D341Med (cell line): ENCODE measurements around the gene GAMT.
A peak's percentile ranks its signal among the peaks of the same experiment; 100 is the strongest.

ENCODE experiments used
- DNase-seq: peaks from one replicate; pipeline ENCODE4 v3.0.0; 2012; ENCODE audit warnings: low spot score

The GAMT gene

DNA sequence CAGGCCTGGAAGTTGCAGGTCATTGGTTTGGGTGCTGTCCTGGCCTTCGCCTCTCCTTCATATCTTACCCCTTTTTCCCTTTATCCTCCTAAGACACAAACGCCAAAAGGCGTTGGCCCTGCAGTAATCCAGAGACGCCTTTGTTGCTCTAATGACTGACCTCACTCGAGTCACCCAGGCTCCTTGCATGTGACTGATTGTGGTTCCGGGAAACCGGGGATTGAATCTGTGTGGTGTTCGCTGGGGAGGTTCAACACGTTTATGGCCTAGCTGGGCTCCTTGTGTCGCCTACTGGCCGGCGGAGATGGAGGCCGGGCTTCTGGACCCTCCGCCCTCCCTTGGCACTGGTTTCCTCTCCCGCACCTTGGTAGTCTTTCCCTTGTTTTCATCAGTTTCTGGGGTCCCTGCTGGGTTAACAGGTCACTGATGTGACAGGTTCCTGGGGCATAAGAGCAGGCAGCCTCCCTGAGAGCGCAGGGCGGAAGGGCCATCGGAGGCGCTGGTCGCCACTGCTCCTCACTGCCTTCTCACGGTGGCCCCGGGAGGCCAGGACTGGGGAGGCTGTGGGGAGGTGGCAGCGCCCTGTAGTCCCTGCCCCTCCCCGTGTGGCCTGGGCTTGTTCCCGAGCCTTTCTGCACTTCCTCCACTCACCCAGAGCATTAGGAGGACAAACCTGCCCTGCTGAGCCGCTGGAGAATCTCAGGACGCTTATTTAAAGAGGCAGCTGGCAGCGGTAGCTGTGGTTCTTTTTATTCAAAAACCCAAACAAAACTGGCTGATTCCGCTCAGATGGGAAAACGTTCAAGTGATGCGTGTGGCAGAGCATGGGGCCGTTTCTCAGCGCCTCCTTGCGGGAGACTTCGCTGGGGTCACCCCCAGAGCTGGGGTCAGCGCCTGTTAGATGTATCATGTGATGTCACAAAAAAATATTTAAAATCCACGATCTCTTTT, 35.7 kb downstream of the GAMT start:
- no peak for DNase-seq

DNA sequence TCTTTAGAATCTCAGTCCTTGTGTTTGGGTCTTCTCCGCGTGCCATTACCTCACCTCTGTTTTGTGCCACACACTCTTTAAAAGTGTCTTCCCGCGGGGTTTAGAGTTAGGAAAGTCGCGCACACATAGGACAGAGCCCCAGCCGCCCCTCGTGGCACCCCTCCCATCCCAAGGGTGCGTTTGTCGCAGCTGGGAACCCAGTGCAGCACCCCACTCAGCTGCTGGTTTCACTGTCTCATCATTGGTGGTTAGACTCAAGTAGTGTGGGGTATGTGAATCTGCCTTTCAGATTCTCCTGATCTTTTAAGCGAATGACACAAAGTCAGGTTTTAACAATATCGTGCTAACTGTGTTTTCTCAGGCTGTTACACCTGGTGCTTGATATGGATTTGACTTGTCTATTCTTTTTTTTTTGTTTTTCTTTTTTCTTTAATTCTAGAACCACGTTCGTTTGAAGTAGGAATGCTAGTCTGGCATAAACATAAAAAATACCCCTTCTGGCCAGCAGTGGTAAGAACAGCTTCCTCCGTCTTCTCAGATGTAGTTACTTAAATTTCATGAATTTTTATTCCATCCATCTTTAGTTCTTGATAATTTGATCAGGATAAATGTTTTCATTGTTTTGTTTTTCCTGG, 37.2 kb downstream of the GAMT start:
- DNase-seq: no peak

DNA sequence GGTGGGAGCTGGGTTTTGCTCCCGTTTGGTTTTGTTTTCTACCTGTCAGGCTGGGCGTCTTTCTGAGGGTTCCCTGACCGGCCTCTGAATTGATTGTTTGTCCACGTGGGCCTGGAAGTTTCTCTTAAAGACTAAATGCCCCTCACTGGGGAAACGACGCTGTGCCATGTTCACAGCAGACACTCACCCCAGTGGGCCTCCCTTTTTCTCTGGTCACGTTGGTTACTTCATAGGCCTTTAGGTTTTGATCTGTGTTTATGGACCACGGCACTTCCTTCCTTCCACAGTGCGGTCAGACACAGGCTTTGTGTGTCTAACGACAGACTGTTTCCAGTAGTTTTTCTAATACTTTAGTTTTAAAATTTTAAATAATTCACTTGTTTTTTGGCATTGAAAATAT, 37.7 kb downstream of the GAMT start:
- no peak for DNase-seq

DNA sequence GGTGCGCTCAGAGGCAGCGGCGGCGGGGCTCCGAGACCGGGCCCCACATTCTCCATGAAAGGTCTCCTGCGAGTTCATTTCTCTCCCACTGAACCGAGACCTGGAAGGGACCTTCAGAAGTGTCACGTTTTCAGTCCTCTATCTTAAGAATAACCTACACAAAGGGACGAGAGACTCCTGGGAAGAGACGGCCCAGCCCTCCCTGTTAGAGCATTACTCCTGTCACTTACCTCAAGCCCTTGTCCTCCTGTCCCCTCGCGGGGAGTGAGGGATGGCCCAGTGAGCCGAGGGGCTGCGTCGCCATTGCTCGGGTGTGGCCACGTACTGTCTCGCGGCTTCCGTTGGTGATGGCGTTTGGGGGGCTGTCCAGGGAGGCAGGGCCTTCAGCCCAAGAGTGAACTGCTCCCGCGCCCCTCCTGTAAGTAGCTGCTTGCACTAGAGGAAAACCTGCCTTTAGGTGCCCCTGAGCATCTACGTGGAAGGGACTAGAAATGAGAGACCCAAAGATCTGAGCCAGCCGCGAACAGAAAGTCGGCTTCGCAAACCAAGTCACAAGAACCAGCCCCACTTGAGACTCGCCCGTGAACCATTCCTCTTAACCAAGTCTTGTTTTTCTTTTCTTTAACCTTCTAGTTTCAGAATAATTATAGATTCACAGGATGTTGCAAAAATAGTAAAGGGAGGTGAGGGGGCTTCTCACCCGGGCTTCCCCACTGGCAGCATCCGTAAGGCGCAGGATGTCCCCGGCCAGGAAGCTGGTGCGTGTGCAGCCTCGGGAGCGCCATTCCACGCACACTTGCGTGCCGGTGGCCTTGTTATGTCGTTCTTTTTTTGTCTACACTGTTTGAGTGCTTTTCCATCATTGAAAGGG, 38.7 kb downstream of the GAMT start:
- no peak for DNase-seq

DNA sequence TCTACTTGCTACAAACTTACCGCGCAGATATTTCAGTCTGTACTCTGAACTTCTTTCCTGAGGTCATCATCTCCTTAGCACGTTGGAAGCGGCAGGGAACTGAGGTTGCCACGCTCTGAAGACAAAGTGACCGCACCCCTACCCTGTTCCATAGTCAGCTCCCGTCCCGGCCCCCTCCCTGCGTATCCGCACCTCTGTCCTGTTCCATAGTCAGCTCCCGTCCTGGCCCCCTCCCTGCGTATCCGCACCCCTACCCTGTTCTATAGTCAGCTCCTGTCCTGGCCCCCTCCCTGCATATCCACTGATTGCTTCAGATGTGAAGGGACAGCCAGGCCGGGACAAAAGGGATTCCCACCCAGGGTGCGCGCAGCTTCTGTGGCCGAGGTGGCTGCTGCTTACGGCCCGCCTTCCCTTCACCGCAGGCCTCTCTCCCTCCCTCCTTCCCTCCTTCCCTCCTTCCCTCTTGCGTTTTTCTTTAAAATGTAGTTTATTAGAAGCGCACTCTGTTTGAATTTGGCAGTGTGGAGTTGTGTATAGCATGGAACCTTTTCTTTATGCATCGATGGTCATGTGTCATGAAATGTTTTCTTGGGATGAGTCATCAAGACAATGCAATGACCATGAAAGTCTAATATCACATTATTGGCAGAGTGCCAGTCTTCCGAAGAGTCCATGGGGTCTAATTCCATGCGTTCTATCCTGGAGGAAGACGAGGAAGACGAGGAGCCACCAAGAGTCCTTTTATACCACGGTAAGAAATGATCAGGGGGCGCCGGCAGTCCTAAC, 39.5 kb downstream of the GAMT start:
- DNase-seq: no peak

DNA sequence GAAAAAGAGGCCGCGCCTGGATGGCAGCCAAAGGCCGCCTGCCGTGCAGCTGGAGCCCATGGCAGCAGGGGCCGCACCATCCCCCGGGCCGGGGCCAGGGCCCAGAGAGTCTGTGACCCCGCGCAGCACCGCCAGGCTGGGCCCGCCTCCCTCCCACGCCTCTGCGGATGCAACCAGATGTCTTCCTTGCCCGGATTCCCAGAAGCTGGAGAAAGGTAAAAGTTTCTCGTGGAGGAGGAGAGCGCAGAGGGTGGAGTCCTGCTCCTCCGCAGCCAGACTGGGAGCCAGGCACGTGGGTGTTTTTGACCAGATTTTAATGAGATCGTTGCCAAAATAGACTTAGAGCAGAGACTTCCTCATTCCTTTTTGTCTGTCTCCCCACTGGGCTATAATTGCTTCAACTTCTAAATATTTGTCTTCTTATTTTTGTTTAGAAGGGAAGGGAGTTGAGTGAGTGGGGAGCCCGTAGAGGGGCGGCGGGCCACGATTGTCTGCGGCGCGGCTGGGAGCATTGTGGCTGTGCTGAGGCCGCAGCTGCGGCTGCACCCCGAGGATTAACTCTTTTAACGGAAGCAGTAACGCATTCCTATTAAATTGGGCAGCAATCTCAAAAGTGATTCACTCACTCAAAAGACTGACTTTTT, 40.4 kb downstream of the GAMT start:
- peak; percentile 85 for DNase-seq

DNA sequence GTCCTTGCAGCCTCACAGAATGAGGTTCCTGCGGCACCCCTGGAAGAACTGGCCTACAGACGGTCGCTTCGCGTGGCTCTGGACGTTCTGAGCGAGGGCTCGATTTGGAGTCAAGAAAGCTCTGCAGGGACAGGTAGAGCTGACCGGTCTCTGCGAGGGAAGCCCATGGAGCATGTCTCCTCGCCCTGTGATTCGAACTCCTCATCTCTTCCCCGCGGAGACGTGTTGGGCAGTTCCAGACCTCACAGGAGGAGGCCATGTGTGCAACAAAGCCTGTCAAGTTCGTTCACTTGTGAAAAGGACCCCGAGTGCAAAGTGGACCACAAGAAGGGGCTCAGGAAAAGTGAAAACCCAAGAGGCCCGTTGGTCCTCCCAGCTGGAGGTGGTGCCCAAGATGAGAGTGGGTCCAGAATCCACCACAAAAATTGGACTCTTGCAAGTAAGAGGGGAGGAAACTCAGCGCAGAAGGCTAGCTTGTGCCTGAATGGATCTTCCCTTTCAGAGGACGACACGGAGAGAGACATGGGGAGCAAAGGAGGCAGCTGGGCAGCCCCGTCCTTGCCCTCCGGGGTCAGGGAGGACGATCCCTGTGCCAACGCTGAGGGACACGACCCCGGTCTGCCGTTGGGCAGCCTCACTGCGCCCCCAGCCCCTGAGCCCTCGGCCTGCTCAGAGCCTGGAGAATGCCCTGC, 41.1 kb downstream of the GAMT start:
- DNase-seq: no peak

DNA sequence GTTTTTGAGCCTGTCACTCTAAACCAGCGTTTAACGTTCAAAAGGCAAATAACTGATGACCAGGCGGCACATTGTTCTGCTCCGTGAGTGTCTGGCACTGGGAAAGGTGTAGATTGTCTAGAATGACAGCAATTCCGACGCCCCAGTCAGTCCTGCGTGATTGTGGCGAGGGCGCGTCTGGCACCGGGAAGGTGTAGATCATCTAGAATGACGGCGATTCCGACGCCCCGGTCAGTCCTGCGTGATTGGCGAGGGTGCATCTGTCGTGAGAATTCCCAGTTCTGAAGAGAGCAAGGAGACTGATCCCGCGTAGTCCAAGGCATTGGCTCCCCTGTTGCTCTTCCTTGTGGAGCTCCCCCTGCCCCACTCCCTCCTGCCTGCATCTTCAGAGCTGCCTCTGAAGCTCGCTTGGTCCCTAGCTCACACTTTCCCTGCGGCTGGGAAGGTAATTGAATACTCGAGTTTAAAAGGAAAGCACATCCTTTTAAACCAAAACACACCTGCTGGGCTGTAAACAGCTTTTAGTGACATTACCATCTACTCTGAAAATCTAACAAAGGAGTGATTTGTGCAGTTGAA, 43.7 kb downstream of the GAMT start:
- DNase-seq: no peak

DNA sequence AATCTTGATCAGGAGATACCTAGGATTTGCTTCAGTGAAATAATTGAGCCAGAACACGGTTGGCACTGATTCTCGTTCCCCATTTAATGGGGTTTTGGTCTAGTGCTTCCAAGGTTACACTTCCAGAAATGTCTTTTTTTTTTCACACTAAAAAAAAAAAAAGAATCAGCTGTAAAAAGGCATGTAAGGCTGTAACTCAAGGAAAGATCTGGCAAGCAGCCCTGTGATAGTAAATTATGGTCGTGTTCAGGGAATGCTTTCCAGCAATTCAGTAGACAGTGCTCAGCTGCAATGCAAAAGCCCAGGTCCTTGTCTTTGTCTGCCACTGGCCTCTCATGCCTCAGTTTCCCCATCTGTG, 44.9 kb downstream of the GAMT start:
- no peak for DNase-seq

DNA sequence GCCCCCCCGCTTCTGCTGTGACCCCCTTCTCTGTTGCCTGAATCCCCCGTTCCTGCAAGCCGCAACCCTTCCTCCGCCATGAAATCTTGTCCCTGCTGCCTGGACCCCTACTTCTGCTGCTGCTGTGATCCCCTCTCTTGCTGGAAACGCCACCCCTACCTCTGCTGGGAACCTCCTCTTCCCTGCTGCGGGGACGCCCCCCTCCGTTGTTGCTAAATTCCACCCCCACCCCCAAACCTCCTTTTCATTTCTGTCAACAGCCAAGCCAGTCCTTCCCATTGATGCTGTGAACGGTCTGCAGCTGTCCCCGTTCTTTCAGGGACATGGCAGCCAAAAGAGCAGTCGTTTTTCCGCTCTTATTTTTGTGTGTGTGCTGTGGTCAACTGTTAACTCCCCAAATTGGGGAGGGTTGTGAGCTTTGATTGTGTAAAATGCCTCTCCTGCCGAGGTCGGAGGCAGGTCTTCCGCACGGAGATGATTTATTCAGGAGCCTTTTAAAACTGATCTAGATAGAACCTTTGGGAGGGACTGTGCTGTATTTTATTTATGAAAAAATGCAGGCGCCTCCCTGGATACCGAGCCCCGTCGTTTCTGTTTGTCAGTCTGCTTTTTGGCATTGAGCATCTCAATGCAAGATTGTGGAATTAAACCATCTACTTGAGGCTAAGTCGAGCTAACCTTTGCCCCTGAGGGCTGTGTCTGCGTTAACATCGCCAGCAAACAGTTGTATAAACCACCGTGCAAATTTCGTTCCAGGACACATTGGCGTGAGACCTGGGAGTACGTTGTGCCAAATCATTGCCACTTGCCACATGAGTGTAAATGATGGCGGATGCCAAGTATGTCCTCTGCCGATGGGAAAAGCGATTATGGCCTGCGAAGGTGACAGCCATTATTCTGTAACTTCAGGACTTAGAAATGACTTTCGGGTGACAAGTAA, 45.5 kb downstream of the GAMT start:
- DNase-seq: no peak

DNA sequence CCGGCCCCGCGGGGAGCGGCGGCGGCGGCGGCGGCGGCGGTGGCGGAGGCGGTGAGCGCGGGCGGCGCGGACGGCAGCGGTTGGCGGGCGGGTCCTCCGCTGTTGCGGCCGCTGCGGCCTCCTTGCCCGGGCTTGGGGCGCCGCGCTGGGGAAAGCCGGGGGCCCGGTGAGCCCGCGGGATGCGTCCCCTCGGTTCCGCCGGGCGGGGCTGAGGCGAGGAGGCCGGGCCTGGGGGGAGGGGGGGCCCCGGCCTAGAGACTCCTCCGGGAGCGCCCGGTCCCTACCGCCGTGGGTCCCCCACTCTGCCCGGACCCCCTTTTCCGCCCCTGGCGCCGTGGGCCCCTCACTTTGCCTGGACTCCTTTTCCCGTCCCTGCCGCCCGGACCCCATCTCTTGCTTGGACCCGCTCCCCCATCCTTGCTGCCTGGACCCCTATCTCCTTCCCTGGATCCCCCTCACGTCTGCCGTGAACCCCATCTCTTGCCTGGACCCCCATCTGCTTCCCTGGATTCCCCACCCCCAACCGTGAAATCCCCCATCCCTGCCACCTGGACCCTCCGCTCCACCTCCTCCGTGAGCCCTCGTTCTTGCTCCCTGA, 46.3 kb downstream of the GAMT start:
- no peak for DNase-seq

DNA sequence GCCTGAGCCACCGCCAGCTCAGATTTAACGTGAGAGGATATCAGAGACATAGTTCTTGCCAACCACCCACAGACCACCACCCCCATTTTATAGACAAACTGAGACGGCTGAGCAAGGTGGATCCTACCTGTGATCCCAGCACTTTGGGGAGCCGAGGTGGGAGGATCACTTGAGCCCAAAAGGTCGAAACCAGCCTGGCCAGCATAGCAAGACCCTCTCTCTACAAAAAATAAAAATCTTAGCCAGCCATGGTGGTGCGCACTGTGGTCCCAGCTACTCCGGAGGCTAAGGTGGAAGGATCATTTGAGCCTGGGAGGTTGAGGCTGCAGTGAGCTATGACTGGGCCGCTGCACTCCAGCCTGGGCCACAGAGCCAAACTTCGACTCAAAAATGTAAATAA, 48.2 kb downstream of the GAMT start:
- no peak for DNase-seq

DNA sequence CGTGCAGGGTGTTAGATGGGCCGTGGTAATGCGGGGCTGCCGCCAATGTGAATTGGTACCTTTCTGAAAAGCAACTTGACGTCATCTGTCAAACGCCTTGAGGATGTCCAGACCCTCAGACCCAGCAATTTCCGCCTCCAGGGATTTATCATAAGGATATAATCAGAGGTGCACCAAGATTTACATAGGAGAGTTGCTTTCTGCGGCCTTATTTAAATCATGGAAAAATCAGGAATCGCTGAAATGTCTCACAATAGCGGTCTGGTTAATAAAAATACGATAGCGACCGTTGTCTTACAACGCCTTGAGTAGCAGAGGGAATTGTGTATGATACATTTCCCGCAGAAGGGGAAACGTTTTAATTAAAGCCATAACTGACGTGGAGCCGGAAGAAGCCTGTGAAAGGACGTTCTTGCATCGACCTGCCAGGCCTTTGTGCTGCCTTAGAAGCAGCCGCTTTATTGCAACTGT, 49.9 kb downstream of the GAMT start:
- DNase-seq: no peak

DNA sequence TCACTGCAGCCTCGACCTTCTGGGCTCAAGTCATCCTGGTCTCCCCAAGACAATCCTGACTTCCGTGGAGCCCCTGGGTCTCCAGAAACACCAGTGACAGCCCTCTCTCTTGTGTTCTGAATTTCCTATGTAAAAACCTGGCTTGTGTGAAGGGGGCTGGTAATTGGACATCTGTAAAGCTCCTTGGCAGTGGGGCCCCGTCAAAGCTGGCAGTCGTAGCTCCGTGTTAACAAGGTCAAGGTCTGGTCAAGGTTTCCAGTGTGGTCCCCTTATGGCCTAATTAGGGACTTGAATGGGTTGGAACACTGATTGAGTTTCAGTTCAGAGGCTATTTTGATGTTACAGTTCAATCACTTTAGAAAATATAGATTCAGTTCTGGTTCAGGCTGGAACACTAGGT, 50.5 kb downstream of the GAMT start:
- DNase-seq: no peak

DNA sequence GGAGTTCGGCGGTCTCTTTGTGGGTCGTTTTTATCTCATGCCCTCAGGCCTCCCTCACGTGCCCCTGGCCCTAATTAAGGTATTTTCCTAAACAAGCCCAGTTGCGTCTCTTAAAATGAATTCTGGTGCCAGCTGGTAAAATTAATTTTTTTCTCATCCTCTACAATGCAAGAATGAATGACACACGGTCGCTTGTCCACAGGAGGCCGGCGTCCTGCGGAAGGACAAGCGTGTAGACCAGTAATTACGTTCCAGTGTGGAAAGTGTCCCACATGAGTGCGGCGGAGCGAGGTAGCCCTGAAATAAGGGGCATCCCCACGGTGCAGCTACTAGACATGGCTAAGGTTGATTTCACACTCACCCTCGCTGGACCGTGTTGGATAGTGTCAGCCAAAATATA, 52.1 kb downstream of the GAMT start:
- DNase-seq: no peak
